Stimulated activated CD8-positive, alpha-beta memory T cell treated with anti-CD3 and anti-CD28 coated beads, Interleukin-12 subunit alpha, Interleukin-12 subunit beta, amount 100 ng/mL, for 1 hour (primary cell): ENCODE measurements around the gene FFAR3.
"Not testable (repeated sequence)": the region's sequence is repeated elsewhere in the genome, so short reads cannot be mapped to it uniquely, and the experiment has no call there.

Experiments
- DNase-seq: peaks from one replicate; pipeline ENCODE4 v3.0.0-alpha.2; 2020; ENCODE audit warnings: low read depth

The FFAR3 gene

GRCh38 chr19:35350591-35350990, 7.7 kb upstream of the FFAR3 start:
- no peak for DNase-seq

GRCh38 chr19:35351411-35352176, 6.7 kb upstream of the FFAR3 start:
- DNase-seq = no peak

- no peak for DNase-seq
Observed at GRCh38 chr19:35352177-35352447, 6.1 kb upstream of the FFAR3 start.

GRCh38 chr19:35352448-35353304, 5.6 kb upstream of the FFAR3 start:
- peak; percentile 47 for DNase-seq

- DNase-seq = no peak
Observed at GRCh38 chr19:35353635-35354034, 4.6 kb upstream of the FFAR3 start.

GRCh38 chr19:35354898-35355297, 3.4 kb upstream of the FFAR3 start:
- DNase-seq = no peak

GRCh38 chr19:35355791-35356460, 2.3 kb upstream of the FFAR3 start:
- DNase-seq = no peak

GRCh38 chr19:35358834-35359233, 574 bp downstream of the FFAR3 start:
- DNase-seq = not testable (repeated sequence)

GRCh38 chr19:35359395-35359794, 1.1 kb downstream of the FFAR3 start:
- not testable (repeated sequence) for DNase-seq

GRCh38 chr19:35360081-35360480, 1.8 kb downstream of the FFAR3 start:
- DNase-seq = not testable (repeated sequence)

GRCh38 chr19:35360880-35361420, 2.7 kb downstream of the FFAR3 start:
- DNase-seq = no peak

GRCh38 chr19:35362261-35363000, 4.2 kb downstream of the FFAR3 start:
- DNase-seq = no peak

GRCh38 chr19:35363001-35363590, 4.8 kb downstream of the FFAR3 start:
- DNase-seq = no peak

GRCh38 chr19:35363711-35364425, 5.6 kb downstream of the FFAR3 start:
- DNase-seq = no peak

- DNase-seq = no peak
Observed at GRCh38 chr19:35365303-35365702, 7.0 kb downstream of the FFAR3 start.

- no peak for DNase-seq
Observed at GRCh38 chr19:35368378-35368777, 10.1 kb downstream of the FFAR3 start.

GRCh38 chr19:35369522-35369921, 11.3 kb downstream of the FFAR3 start:
- DNase-seq = no peak

GRCh38 chr19:35370722-35371121, 12.5 kb downstream of the FFAR3 start, which contains the start of gene GPR42:
TSS of gene GPR42 (plus strand) at chr19:35371068. CDS start at chr19:35371360, 292 bp downstream.
- no peak for DNase-seq

GRCh38 chr19:35373492-35373891, 15.2 kb downstream of the FFAR3 start:
- DNase-seq = no peak

- not testable (repeated sequence) for DNase-seq
Observed at GRCh38 chr19:35374031-35374430, 15.8 kb downstream of the FFAR3 start.
